Ovary (tissue), 3 donors: ENCODE data around the gene PLAC8L1.

Source experiments
- POLR2A ChIP-seq: fragments of 450-650 bp; IDR thresholded peaks from one replicate; pipeline ENCODE4 v1.6.1; 2017; ENCODE audit warnings: antibody characterized with exemption, mild to moderate bottlenecking, moderate library complexity
- TF ChIP-seq, protein P1 (sequence below), 3 donors: fragments of 450-650 bp in 2 of 3; fragments of 200-600 bp in 1 of 3; IDR thresholded peaks; one replicate each; pipeline versions ENCODE4 v1.5.1 to v1.8.0; 2016 to 2022; ENCODE audit warnings: antibody characterized with exemption in 3 of 3, mild to moderate bottlenecking in 1 of 3
- donor health status: DM: no; HTN: no; CAD: no.

DNA sequence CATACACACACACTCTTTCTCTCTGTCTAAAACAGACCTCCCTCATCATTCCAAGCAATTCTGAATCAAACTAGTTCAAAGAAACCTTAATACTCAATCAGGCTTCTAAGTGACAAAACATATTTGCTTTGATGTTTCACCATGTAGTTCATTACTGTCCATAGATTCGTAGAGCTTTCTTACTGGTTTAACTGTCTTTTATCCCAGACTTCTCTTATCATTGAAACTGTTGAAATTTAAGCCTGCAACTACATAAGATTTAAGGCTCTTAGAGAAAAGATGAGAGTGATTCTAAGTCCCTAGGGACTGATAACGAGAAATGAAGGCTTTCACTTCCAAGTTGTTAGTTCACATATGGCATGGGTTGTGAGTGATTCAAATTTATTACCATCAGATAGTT, 11.0 kb upstream of the PLAC8L1 start:
- TF ChIP-seq, protein P1, sequence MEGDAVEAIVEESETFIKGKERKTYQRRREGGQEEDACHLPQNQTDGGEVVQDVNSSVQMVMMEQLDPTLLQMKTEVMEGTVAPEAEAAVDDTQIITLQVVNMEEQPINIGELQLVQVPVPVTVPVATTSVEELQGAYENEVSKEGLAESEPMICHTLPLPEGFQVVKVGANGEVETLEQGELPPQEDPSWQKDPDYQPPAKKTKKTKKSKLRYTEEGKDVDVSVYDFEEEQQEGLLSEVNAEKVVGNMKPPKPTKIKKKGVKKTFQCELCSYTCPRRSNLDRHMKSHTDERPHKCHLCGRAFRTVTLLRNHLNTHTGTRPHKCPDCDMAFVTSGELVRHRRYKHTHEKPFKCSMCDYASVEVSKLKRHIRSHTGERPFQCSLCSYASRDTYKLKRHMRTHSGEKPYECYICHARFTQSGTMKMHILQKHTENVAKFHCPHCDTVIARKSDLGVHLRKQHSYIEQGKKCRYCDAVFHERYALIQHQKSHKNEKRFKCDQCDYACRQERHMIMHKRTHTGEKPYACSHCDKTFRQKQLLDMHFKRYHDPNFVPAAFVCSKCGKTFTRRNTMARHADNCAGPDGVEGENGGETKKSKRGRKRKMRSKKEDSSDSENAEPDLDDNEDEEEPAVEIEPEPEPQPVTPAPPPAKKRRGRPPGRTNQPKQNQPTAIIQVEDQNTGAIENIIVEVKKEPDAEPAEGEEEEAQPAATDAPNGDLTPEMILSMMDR (IDR thresholded peaks at IDR 0.05) = no peak
- no peak for TF ChIP-seq POLR2A
